Measurements from ENCODE around the gene C11orf16.
A peak's percentile ranks its signal among the peaks of the same experiment; 100 is the strongest.

Gene C11orf16

GRCh38 chr11:8878771-8879170, 54.0 kb downstream of the C11orf16 start:
- no peak for TF ChIP-seq CTCF (IDR thresholded peaks at IDR 0.05; ENCODE audit: low read depth, low read length)
- no peak overlapping the region for H3K4me3 ChIP-seq (ENCODE audit: low read depth, low read length)

GRCh38 chr11:8873741-8874405, 58.9 kb downstream of the C11orf16 start:
- no peak overlapping the region for H3K4me3 ChIP-seq (ENCODE audit: low read depth, low read length)
- TF ChIP-seq CTCF (IDR thresholded peaks at IDR 0.05; ENCODE audit: low read depth, low read length): no peak

- TF ChIP-seq CTCF (IDR thresholded peaks at IDR 0.05; ENCODE audit: low read depth, low read length): no peak
- H3K4me3 ChIP-seq (ENCODE audit: low read depth, low read length): no peak overlapping the region
Measured at GRCh38 chr11:8871962-8872361, 60.8 kb downstream of the C11orf16 start.

GRCh38 chr11:8871171-8871775, 61.5 kb downstream of the C11orf16 start:
- TF ChIP-seq CTCF (IDR thresholded peaks at IDR 0.05; ENCODE audit: low read depth, low read length): no peak
- H3K4me3 ChIP-seq (ENCODE audit: low read depth, low read length): peak overlapping the region; percentile 79

GRCh38 chr11:8870411-8871170, 62.2 kb downstream of the C11orf16 start:
- TF ChIP-seq CTCF (IDR thresholded peaks at IDR 0.05; ENCODE audit: low read depth, low read length): no peak
- peak overlapping the region; percentile 79 for H3K4me3 ChIP-seq (ENCODE audit: low read depth, low read length)
